Raji (cell line): Measurements from ENCODE around the gene RASAL3.

Experiments used
- POLR2A ChIP-seq: IDR thresholded peaks from 2 replicates; pipeline ENCODE4 v1.6.1; 2011; ENCODE audit warnings: low read depth, low read length, control low read depth; ENCODE audit not compliant: insufficient read depth

RASAL3 gene

GRCh38 chr19:15464394-15465385 lies at the start of gene RASAL3:
Gene RASAL3 (minus strand): TSS chr19:15464544. CDS start chr19:15464358, 186 bp downstream.
- TF ChIP-seq POLR2A, result 0 out of 2 replicates have a peak, but pooled peaks have one; percentile 42

GRCh38 chr19:15511671-15512424 lies 47.5 kb upstream of the RASAL3 start:
- TF ChIP-seq POLR2A, result no peak

DNA sequence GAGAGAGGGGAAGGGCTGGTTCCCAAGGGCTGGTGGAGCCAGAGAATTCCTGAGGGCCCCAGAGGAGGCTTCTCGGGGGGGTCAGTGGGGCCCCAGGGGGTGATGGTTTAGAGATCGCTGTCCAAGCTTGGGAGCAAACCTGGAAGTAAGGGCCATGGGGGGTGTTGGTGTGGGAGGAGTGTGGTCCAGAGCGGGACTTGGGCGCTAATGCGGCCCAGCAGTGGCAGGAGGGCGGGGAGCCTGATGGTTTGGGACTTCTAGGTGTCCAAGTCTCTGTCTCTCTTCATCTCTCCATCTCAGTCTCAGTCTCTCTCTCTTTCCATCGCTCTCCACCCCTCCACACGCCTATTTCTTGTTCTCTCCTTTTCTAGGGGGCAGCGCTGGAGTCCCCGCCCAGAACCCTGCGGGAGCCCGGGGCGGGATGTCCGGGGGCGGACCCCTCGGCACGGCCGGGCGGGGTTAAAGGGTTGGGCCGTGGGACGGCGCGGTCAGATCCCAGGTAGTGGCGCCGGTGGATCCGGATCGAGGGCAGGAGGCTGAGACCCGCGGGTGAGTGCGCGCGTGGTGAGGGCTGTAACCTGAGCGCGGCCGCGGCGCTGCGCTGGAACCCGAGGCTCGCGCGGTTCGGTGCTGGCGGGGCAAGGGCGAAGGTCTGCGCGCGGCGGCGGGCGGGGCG lies 43.8 kb upstream of the RASAL3 start, which contains the start of gene CYP4F22:
CYP4F22 (plus strand) TSS at position 491 of the 676 bp plus-strand sequence. CDS start 16,812 bp downstream, outside the sequence.
- no peak for TF ChIP-seq POLR2A

DNA sequence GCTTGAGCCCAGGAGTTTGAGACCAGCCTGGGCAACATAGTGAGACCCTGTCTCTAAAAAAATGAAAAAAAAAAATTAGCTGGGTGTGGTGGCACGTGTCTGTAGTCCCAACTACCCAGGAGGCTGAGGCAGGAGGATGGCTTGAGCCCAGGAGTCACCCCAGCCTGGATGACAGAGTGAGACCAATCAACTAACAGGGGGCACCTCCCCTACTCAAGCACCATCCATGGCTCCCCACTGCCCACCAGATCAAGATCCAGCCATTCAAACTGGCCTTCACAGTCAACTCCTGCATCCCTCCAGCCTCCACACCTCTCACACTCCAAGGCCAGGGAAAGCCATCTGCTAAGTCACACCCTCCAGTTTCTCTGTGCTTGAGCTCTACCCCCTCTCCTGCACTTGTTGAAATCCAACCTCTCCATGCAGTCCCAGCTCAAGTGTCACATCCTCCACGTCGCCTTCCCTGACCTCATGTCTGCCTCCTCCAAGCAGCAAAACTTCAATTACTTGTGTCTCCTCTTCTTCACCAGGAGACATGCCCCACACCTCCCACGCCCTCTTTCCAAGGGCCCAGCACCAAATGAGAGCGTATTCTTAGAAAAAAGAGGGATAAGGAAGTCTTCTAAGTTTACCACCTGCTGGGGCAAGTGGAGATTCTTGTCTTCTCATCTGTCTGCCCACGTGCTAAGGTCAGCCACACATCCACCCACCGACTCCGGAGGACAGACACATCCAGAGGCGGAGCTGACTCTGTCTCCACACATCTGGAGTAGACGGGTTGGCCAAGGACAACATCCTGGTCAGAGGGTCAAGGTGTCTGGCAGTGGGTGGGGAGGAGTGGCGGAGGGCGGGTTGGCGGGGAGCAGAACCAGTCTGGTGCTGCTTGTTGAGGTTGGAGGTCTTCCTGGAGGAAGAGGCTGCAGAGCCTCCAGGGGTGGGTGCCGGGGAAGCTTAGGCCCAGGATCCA lies 43.0 kb upstream of the RASAL3 start:
- TF ChIP-seq POLR2A, result no peak

DNA sequence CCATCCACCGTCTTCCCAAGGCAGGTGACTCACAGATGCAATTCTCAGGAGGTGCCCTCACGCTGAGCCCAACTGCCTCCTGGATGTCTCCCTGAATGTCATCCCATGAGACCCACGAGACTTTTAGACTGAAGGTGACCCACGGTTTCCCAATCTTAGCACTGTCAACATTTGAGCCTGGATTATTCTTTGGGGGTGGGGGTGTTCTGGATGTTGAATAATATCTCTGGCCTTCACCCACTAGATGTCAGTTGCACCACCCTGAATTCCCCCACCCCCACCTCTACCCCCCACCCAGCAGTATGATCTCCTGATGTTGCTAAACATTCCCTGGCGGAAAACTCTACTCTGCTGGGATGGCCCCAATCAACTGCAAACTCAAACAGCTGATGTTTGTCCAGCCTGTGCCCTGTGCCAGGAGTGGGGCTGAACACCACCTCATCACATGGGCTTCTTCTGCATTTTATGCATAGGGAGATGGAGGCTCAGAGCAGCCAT lies 41.8 kb upstream of the RASAL3 start:
- no peak for TF ChIP-seq POLR2A

- TF ChIP-seq POLR2A, result no peak
Observed at GRCh38 chr19:15502264-15502663, 37.9 kb upstream of the RASAL3 start.

- no peak for TF ChIP-seq POLR2A
Observed at GRCh38 chr19:15501596-15501995, 37.3 kb upstream of the RASAL3 start.

- TF ChIP-seq POLR2A, result no peak
Observed at GRCh38 chr19:15498910-15499309, 34.6 kb upstream of the RASAL3 start.

DNA sequence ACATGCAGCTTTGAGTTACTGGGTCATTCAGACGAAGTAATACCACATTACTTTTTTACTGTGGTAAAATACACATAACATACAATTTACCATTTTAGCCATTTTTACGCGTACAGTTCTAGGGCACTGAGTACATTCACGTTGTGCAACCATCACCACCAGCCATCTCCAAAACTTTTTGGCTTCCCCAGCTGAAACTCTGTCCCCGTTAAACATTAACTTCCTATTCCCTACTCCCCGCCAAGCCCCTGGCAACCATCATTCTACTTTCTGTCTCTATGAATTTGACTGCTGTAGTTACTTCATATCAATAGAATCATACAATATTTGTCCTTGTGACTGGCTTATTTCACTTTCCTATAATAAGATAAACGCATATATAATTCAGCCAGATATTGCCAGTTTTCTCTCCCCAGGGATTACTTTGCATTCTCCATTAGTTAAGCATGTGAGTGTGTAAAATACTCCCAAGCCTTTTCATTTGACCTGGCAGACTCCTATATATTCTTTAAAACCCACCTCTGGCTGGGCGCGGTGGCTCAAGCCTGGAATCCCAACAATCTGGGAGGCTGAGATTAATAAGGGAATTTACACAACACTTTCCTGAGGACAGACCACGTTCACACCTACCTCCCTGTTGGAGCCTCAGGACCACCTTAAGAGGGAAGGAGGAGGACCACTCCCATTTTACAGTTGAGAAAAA lies 34.0 kb upstream of the RASAL3 start:
- TF ChIP-seq POLR2A, result no peak

- TF ChIP-seq POLR2A, result no peak
Observed at GRCh38 chr19:15495151-15495550, 30.8 kb upstream of the RASAL3 start.

- no peak for TF ChIP-seq POLR2A
Observed at GRCh38 chr19:15488489-15489226, 24.3 kb upstream of the RASAL3 start.

DNA sequence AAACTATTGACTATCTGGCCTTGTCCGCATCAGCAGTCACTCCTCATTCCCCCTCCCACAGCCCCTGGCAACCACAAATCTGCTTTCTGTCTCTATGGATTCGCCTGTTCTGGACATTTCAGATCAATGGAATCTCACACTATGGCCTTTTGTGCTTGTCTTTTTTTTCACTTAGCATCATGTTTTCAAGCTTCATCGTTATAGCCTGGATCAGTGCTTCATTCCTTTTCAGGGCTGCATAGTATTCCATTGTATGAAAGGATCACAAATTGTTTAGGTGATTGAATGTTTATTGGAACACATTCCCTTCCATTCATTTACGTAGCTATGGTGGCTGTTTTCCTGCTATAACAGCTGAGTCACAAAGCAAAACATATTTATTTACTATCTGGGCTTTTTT lies 22.7 kb upstream of the RASAL3 start:
- no peak for TF ChIP-seq POLR2A
